CD4-positive, alpha-beta T cell treated with Interleukin-15 for 4 hours (primary cell): ENCODE measurements around the gene KRT17.

Experiments
- DNase-seq: peaks from one replicate; pipeline ENCODE4 v3.0.0-alpha.2; 2020; ENCODE audit warnings: low spot score

KRT17 gene

GRCh38 chr17:41624208-41625101 lies at the start of gene KRT17:
Gene KRT17 (minus strand): TSS chr17:41624575. CDS start chr17:41624509, 66 bp downstream.
- DNase-seq = no peak

GRCh38 chr17:41672153-41672552 lies 47.8 kb upstream of the KRT17 start:
- DNase-seq = no peak

- DNase-seq = no peak
These were observed 43.1 kb upstream of the KRT17 start for GRCh38 chr17:41667280-41668041.

GRCh38 chr17:41666708-41667279 lies 42.4 kb upstream of the KRT17 start:
- peak; percentile 89 for DNase-seq

- DNase-seq = peak; percentile 86
These were observed 41.9 kb upstream of the KRT17 start for GRCh38 chr17:41666237-41666641.

GRCh38 chr17:41665566-41666236 lies 41.3 kb upstream of the KRT17 start:
- peak; percentile 91 for DNase-seq

- DNase-seq = no peak
These were observed 40.5 kb upstream of the KRT17 start for GRCh38 chr17:41664587-41665565.

- no peak for DNase-seq
These were observed 39.7 kb upstream of the KRT17 start for GRCh38 chr17:41664172-41664457.

- DNase-seq = no peak
These were observed 39.2 kb upstream of the KRT17 start for GRCh38 chr17:41663451-41664171.

GRCh38 chr17:41660221-41660711 lies 35.9 kb upstream of the KRT17 start:
- no peak for DNase-seq

- DNase-seq = no peak
These were observed 35.2 kb upstream of the KRT17 start for GRCh38 chr17:41659427-41660212.

GRCh38 chr17:41658846-41659245 lies 34.5 kb upstream of the KRT17 start:
- no peak for DNase-seq

- DNase-seq = no peak
These were observed 33.6 kb upstream of the KRT17 start for GRCh38 chr17:41657936-41658335.

GRCh38 chr17:41657176-41657754 lies 32.9 kb upstream of the KRT17 start:
- DNase-seq = no peak

GRCh38 chr17:41656249-41657023 lies 32.1 kb upstream of the KRT17 start:
- DNase-seq = no peak

GRCh38 chr17:41655611-41656111 lies 31.3 kb upstream of the KRT17 start:
- DNase-seq = no peak

- no peak for DNase-seq
These were observed 30.6 kb upstream of the KRT17 start for GRCh38 chr17:41654678-41655607.
